HepG2 (cell line): ENCODE measurements around the gene CTSZ. TPM values are rescaled to one million over a fixed set of nuclear protein-coding genes. Genes with fewer than 3 reads are reported as not detected.

Experiments used
- AKAP8 ChIP-seq: sonication (generic); formaldehyde crosslinking; IDR thresholded peaks from 2 replicates; pipeline ENCODE4 v1.5.1; 2020; ENCODE audit warnings: mild to moderate bottlenecking, missing genetic modification reagents
- ATAD3A ChIP-seq: sonication (generic); formaldehyde crosslinking; IDR thresholded peaks from 2 replicates; pipeline ENCODE4 v1.4.0; 2020; ENCODE audit warnings: missing genetic modification reagents
- EP300 ChIP-seq, 3 experiments: sonication (generic) in 1 of 3; formaldehyde crosslinking in 1 of 3; IDR thresholded peaks; 2 replicates each; pipeline versions ENCODE4 v1.5.1 to v1.6.1; 2011 to 2020; ENCODE audit warnings: low read depth in 2 of 3, low read length in 2 of 3, borderline replicate concordance in 1 of 3, improper control_type of control experiment in 1 of 3, mild to moderate bottlenecking in 1 of 3, missing genetic modification reagents in 1 of 3, moderate library complexity in 1 of 3
- HMG20A ChIP-seq: IDR thresholded peaks from 2 replicates; pipeline ENCODE4 v1.6.1; 2016; ENCODE audit warnings: borderline replicate concordance
- IRX3 ChIP-seq: sonication (generic); formaldehyde crosslinking; IDR thresholded peaks from 2 replicates; pipeline ENCODE4 v1.8.1; 2023; ENCODE audit warnings: mild to moderate bottlenecking, low read depth, missing genetic modification reagents, borderline replicate concordance
- KAT7 ChIP-seq: IDR thresholded peaks from 2 replicates; pipeline ENCODE4 v1.6.1; 2018; ENCODE audit warnings: borderline replicate concordance, missing compliant biosample characterization
- MED1 ChIP-seq: sonication (generic); formaldehyde crosslinking; IDR thresholded peaks from 2 replicates; pipeline ENCODE4 v1.4.0; 2020; ENCODE audit warnings: missing genetic modification reagents
- MZF1 ChIP-seq: sonication (generic); formaldehyde crosslinking; IDR thresholded peaks from 2 replicates; pipeline ENCODE4 v1.8.1; 2023; ENCODE audit warnings: mild to moderate bottlenecking, missing genetic modification reagents, borderline replicate concordance
- NRL ChIP-seq: sonication (generic); formaldehyde crosslinking; IDR thresholded peaks from 2 replicates; pipeline ENCODE4 v1.5.0; 2020; ENCODE audit warnings: missing genetic modification reagents, mild to moderate bottlenecking, moderate library complexity, borderline replicate concordance
- RBAK ChIP-seq: sonication (generic); formaldehyde crosslinking; IDR thresholded peaks from 2 replicates; pipeline ENCODE4 v1.5.1; 2020; ENCODE audit warnings: mild to moderate bottlenecking, missing genetic modification reagents
- SALL1 ChIP-seq: sonication (generic); formaldehyde crosslinking; IDR thresholded peaks from 2 replicates; pipeline ENCODE4 v1.8.0; 2022; ENCODE audit warnings: mild to moderate bottlenecking, missing genetic modification reagents
- SMAD3 ChIP-seq: sonication (generic); formaldehyde crosslinking; IDR thresholded peaks from 2 replicates; pipeline ENCODE4 v1.4.0; 2020; ENCODE audit warnings: missing genetic modification reagents
- STAT5B ChIP-seq: sonication (generic); formaldehyde crosslinking; IDR thresholded peaks from 2 replicates; pipeline ENCODE4 v1.4.0; 2020; ENCODE audit warnings: missing genetic modification reagents
- THYN1 ChIP-seq: sonication (generic); formaldehyde crosslinking; IDR thresholded peaks from 2 replicates; pipeline ENCODE4 v1.8.1; 2023; ENCODE audit warnings: low read depth, mild to moderate bottlenecking, moderate library complexity, missing genetic modification reagents, borderline replicate concordance
- ZFP90 ChIP-seq: sonication (generic); formaldehyde crosslinking; IDR thresholded peaks from 2 replicates; pipeline ENCODE4 v1.8.0; 2022; ENCODE audit warnings: missing genetic modification reagents, mild to moderate bottlenecking, inconsistent platforms, borderline replicate concordance
- ZNF101 ChIP-seq: sonication (generic); formaldehyde crosslinking; IDR thresholded peaks from 2 replicates; pipeline ENCODE4 v1.4.0; 2020; ENCODE audit warnings: mild to moderate bottlenecking, low read depth, missing genetic modification reagents, borderline replicate concordance
- ZNF724P ChIP-seq: sonication (generic); formaldehyde crosslinking; IDR thresholded peaks from 2 replicates; pipeline ENCODE4 v1.8.0; 2022; ENCODE audit warnings: missing genetic modification reagents, borderline replicate concordance
- ZSCAN25 ChIP-seq: sonication (generic); formaldehyde crosslinking; IDR thresholded peaks from 2 replicates; pipeline ENCODE4 v1.8.0; 2022; ENCODE audit warnings: mild to moderate bottlenecking, missing genetic modification reagents
- polyA plus RNA-seq, 8 experiments: library from polyadenylated mRNA; depleted of rRNA in 3 of 8; stranded (reverse) in 7 of 8; unstranded in 1 of 8; fragments of >200 nt; fragmentation: Illumina TruSeq in 4 of 8; extraction: Trizol in 4 of 8; gene quantifications; 2 replicates each; pipeline versions ENCODE4 v1.2.1 to v1.2.3, GENCODE V29; 2011 to 2016; ENCODE audit warnings: low read depth in 4 of 8, missing spikeins in 1 of 8, mixed read lengths in 1 of 8; ENCODE audit not compliant: insufficient read depth in 1 of 8
- total RNA-seq, 5 experiments: library from RNA; depleted of rRNA; stranded (reverse); fragments of >200 nt; fragmentation: Illumina TruSeq; extraction: Trizol; gene quantifications; 2 replicates each; pipeline ENCODE4 v1.2.3, GENCODE V29; 2016; ENCODE audit warnings: low read depth in 1 of 5
- TF ChIP-seq, protein P1 (sequence below): sonication (generic); formaldehyde crosslinking; IDR thresholded peaks from 2 replicates; pipeline ENCODE4; 2020; ENCODE audit warnings: missing genetic modification reagents, mild to moderate bottlenecking, borderline replicate concordance
- TF ChIP-seq, protein P2 (sequence below): sonication (generic); formaldehyde crosslinking; IDR thresholded peaks from 2 replicates; pipeline ENCODE4 v1.5.0; 2020; ENCODE audit warnings: mild to moderate bottlenecking, missing genetic modification reagents, moderate library complexity
- TF ChIP-seq, protein P3 (sequence below): sonication (generic); formaldehyde crosslinking; IDR thresholded peaks from 2 replicates; pipeline ENCODE4 v1.4.0; 2020; ENCODE audit warnings: mild to moderate bottlenecking, missing genetic modification reagents

CTSZ gene
- total and polyA plus RNA-seq, 2 of the 13 experiments (the other 11 are each of a cell fraction or from before 2014, with no cell fraction given): 0.33 TPM; not detected in 1

DNA sequence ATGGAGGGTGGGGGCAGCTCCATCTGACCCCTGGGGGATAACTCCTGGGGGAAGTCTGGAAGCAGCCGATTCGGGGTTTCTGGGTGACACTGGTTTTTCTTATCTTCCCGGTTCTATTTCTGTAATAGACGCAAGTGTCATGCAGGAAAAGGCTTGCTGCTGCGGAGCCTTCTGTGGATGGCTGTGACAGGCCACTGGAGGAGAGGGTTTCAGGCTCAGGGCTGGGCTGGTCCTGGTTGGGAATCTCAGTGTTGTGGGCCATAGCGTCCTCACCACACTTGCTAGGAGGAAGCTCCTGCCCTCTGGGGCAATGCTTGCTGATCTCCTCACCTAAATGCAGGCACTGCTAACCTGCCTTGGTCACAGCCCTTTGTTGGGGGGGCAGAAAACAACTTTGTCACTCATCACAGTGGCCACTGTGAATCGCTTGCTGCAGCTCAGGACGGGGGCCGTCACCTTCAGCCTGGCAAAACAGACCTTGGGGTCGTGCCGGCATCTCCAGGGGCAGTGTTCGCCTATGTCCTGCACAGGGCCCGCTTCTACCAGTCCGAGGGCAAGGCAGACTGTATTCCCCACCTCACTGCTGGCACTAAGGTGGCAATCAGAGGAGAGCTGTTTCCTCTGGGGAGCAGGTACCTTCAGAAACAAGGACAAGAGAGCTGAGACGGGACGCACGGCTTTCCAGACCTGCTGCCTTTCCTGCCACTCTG lies 7.8 kb upstream of the CTSZ start (continued):
- TF ChIP-seq ZNF101 (CRISPR knock-in tag): no peak
- TF ChIP-seq KAT7 (CRISPR knock-in tag): no peak
- TF ChIP-seq, protein P1, sequence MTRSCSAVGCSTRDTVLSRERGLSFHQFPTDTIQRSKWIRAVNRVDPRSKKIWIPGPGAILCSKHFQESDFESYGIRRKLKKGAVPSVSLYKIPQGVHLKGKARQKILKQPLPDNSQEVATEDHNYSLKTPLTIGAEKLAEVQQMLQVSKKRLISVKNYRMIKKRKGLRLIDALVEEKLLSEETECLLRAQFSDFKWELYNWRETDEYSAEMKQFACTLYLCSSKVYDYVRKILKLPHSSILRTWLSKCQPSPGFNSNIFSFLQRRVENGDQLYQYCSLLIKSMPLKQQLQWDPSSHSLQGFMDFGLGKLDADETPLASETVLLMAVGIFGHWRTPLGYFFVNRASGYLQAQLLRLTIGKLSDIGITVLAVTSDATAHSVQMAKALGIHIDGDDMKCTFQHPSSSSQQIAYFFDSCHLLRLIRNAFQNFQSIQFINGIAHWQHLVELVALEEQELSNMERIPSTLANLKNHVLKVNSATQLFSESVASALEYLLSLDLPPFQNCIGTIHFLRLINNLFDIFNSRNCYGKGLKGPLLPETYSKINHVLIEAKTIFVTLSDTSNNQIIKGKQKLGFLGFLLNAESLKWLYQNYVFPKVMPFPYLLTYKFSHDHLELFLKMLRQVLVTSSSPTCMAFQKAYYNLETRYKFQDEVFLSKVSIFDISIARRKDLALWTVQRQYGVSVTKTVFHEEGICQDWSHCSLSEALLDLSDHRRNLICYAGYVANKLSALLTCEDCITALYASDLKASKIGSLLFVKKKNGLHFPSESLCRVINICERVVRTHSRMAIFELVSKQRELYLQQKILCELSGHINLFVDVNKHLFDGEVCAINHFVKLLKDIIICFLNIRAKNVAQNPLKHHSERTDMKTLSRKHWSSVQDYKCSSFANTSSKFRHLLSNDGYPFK (CRISPR knock-in tag): 0 out of 2 replicates have a peak, but pooled peaks have one; percentile 11
- TF ChIP-seq SALL1: no peak
- TF ChIP-seq IRX3: no peak
- peak; percentile 54; the same call in 1 of the 2 replicates for TF ChIP-seq NRL (CRISPR knock-in tag)
- no peak for TF ChIP-seq MED1 (CRISPR knock-in tag)
- no peak for TF ChIP-seq SMAD3 (CRISPR knock-in tag)
- TF ChIP-seq STAT5B (CRISPR knock-in tag): no peak
- no peak for TF ChIP-seq HMG20A (CRISPR knock-in tag)
- peak; percentile 19; the same call in 1 of the 2 replicates for TF ChIP-seq ZNF724P (CRISPR knock-in tag)
- TF ChIP-seq MZF1 (CRISPR knock-in tag): 0 out of 2 replicates have a peak, but pooled peaks have one; percentile 23
- no peak for TF ChIP-seq ZFP90
- 0 out of 2 replicates have a peak, but pooled peaks have one; percentile 5 for TF ChIP-seq ZSCAN25
- no peak for TF ChIP-seq THYN1 (CRISPR knock-in tag)
- no peak for TF ChIP-seq ATAD3A (CRISPR knock-in tag)
- TF ChIP-seq, protein P2, sequence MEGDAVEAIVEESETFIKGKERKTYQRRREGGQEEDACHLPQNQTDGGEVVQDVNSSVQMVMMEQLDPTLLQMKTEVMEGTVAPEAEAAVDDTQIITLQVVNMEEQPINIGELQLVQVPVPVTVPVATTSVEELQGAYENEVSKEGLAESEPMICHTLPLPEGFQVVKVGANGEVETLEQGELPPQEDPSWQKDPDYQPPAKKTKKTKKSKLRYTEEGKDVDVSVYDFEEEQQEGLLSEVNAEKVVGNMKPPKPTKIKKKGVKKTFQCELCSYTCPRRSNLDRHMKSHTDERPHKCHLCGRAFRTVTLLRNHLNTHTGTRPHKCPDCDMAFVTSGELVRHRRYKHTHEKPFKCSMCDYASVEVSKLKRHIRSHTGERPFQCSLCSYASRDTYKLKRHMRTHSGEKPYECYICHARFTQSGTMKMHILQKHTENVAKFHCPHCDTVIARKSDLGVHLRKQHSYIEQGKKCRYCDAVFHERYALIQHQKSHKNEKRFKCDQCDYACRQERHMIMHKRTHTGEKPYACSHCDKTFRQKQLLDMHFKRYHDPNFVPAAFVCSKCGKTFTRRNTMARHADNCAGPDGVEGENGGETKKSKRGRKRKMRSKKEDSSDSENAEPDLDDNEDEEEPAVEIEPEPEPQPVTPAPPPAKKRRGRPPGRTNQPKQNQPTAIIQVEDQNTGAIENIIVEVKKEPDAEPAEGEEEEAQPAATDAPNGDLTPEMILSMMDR (CRISPR knock-in tag): no peak
- TF ChIP-seq, protein P3, sequence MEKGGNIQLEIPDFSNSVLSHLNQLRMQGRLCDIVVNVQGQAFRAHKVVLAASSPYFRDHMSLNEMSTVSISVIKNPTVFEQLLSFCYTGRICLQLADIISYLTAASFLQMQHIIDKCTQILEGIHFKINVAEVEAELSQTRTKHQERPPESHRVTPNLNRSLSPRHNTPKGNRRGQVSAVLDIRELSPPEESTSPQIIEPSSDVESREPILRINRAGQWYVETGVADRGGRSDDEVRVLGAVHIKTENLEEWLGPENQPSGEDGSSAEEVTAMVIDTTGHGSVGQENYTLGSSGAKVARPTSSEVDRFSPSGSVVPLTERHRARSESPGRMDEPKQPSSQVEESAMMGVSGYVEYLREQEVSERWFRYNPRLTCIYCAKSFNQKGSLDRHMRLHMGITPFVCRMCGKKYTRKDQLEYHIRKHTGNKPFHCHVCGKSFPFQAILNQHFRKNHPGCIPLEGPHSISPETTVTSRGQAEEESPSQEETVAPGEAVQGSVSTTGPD: no peak
- TF ChIP-seq AKAP8: no peak
- no peak for TF ChIP-seq EP300 (IDR thresholded peaks at IDR 0.05; ENCODE audit: low read depth in 2 of 2, low read length in 2 of 2)
- TF ChIP-seq EP300 (CRISPR knock-in tag; IDR thresholded peaks at IDR 0.05; ENCODE audit: borderline replicate concordance): no peak
- no peak for TF ChIP-seq RBAK
